HG03280 (cell line): ENCODE results near the gene CNIH1.
A peak's percentile ranks its signal among the peaks of the same experiment; 100 is the strongest.
"Not testable (repeated sequence)": the region's sequence is repeated elsewhere in the genome, so short reads cannot be mapped to it uniquely, and the experiment has no call there.

Source experiments
- ATAC-seq: cut with Tn5 transposase; IDR thresholded peaks from one replicate; pipeline ENCODE4 v1.9.1; 2021; ENCODE audit warnings: mild to moderate bottlenecking, moderate library complexity; ENCODE audit not compliant: unreplicated experiment

CNIH1 gene

DNA sequence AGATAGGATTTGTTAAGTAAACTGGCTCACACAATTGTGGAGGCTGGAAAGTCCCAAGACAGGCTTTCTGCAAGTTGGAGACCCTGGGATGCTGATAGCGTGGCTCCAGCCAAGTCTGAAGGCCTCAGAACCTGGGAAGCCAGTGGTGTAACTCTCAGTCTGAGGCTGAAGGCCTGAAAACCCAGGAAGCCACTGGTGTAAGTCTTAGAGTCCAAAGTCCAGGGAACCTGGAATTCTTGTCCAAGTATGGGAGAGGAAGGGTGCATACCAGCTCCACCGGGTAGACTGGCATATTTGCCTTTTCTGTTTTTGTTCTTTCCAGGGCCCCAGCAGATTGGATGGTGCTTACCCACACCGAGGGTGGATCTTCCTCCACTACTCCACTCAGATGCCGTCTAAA, 29.5 kb upstream of the CNIH1 start:
- ATAC-seq: no peak

DNA sequence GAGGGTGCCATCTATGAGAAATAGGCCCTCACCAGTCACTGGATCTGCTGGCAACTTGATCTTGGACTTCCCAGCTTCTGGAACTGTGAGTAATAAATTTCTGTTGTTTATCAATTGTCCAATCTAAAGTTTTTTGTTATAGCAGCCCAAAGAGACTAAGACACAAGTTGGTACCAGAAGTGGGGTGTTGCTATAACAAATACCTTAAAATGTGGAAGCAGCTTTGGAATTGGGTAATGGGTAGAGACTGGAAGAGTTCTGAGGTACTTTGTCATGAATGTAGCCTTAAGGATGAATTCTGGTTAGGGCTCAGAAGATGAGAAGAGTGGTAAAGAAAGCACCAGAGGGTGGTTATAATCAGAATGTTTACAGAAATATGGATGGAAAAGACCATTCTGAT, 26.1 kb upstream of the CNIH1 start:
- no peak for ATAC-seq

DNA sequence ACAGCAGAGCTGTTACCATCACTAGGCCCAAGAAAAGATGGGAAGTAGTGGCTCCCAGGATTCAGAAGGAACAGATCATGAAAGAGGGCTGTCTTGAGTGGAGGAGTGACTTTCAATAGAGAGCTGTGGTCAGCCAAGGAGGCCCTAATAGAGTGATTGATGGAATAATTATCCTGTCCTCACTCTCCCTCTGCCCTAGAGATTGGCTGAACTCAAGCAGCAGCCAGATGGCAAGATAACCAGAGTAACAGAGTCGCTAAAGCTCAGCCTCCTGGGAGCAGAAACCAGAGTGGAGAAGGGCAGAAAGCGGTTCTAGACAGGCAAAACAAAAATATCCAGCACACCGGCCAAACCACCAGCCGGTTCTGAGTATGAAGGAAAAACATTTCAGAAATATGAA, 24.5 kb upstream of the CNIH1 start:
- ATAC-seq: no peak

DNA sequence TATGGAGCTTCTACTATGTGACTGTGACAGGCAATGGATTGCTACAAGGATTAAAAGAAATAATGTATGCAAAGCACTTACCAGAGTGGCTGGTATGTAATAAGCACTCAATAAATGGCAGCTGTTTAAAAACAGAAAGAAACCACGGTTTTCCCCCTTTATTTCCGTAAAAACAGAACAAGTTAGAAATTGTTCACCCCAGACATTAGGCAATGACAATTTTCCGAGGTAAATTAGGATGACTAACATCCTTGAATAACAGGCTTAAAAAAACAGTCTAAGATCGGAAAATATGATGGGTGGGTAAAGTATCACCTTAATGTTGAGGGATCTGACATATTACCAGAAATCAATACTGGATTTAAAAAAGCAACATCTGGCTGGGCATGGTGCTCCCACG, 20.9 kb upstream of the CNIH1 start:
- ATAC-seq: no peak

DNA sequence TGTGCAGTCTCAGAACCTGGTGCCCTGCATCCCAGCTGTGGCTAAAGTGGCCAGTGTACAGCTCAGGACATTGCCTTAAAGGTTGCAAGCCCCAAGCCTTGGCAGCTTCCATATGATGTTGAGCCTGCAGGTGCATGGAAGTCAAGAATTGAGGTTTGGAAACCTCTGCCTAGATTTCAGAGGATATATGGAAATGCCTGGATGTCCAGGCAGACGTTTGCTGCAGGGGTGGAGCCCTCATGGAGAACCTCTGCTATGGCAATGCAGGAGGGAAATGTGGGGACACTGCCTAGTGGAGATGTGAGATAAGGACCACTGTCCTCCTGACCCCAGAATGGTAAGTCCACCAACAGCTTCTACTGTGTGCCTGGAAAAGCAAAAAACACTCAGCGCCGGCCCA, 17.9 kb upstream of the CNIH1 start:
- ATAC-seq: no peak

DNA sequence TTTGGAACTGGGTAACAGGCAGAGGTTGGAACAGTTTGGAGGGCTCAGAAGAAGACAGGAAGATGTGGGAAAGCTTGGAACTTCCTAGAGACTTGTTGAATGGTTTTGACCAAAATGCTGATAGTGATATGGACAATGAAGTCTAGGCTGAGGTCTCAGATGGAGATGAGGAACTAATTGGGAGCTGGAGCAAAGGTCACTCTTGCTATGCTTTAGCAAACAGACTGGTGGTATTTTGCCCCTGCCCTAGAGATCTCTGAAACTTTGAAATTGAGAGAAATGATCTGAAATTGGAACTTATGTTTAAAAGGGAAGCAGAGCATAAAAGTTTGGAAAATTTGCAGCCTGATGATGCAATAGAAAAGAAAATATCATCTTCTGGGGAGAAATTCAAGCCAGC, 17.4 kb upstream of the CNIH1 start:
- ATAC-seq: not testable (repeated sequence)

DNA sequence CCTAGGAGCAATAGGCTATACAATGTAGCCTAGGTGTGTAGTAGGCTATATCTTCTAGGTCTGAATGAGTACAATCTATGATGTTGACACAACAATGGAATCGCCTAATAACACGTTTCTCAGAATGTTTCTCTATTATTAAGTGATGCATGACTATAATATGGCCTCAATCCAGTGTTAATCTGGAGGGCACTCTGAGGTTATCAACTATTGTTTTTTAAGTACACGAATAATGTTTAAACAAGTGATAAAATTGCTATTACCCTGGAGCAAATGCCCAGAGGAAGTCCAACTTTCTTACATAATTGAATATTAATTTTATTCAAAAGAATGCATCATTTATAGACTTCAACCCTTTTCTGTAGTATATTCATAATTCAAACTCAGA, 16.4 kb upstream of the CNIH1 start:
- ATAC-seq: no peak

DNA sequence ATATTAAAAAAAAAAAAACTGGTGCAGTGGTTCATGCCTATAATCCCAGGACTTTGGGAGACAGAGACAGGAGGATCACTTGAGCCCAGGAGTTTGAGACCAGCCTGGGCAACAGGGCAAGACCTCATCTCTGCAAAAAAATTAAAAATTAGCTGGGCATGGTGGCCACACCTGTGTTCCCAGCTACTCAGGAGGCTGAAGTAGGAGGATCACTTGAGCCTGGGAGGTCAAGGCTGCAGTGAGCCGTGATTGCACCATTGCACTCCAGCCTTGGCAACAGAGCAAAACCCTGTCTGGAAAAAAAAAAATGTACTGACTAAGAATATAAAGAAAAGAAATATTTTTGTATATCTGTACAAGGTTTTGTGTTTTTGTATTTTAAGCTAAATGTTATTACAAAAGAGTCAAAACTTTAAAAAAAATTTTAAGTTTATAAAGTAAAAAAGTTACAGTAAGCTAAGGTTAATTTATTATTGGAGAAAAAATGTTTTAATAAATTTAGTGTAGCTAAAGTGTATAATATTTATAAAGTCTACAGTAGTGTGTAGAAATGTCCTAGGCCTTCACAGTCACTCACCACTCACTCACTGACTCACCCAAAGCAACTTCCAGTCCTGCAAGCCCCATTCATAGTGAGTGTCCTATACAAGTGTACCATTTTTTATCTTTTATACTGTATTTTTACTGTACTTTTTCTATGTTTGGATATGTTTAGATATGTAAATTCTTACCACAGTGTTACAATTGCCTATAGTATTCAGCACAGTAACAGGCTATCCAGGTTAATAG, 15.8 kb upstream of the CNIH1 start:
- not testable (repeated sequence) for ATAC-seq

DNA sequence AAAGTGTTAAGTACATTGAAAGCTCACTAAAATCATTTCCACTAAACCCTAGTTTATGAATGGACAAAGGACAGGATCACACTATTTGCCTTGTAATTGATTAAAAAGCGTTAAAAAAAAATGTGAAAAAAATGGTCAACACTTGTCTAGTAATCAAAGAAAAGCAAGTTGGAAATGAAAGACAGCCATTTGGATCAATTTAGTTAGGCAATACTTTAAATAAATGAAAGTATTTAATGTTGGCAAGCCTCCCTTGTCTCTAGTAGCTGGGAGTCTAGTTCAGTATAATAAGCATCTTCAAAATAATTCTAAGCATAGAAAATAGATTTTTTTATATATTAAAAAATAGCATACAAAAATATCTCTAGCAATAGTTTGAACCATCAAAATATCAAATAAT, 14.2 kb upstream of the CNIH1 start:
- no peak for ATAC-seq

DNA sequence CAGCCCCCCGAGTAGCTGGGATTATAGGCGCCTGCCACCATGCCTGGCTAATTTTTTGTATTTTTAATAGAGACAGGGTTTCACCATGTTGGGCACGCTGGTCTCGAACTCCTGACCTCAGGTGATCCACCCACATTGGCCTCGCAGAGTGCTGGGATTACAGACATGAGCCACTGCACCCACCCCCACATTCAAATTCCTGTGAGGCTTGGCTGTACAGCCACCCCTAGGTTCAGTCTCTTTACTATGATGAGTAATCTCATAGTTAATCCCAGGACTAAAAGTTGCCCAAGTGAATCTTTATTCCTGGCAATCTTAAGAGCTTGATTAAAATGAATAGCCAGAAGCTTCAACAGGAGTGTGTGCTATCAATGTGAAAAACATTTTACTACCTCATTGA, 12.8 kb upstream of the CNIH1 start:
- not testable (repeated sequence) for ATAC-seq

DNA sequence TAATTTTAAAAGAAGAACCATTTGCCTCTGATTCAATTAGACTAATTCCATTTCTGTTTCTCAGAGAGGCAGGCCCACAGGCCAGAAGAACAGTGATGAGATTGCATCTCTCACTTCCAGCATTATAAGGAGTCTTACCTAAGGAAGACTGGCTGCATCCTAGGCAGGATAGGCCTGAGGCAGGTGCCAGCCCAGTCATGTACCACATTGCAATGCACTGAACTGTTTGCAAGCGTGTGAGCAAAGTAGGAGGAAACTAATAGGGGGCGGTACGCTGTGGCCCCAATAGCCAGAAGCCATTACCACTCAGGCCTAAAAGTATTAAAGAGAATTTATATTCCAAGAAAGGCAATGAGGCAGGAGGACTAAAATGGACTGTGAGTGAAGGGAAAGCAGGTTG, 12.1 kb upstream of the CNIH1 start:
- ATAC-seq: no peak

DNA sequence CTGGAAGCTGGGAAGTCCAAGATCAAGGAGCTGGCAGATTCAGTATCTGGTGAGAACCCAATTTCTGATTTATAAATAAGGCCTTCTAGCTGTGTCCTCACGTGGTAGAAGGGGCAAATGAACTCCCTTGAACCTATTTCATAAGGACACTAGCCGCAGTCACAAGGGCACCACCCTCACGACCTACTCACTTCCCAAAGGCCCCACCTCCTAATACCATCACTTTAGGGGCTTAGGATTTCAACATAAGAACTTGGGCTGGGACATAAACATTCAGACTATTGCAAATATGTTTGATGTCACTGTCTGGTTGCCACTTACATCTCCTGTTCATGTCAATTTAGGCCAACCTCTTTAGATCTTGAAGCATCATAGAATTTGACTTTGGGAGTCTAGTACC, 10.8 kb upstream of the CNIH1 start:
- ATAC-seq: no peak

DNA sequence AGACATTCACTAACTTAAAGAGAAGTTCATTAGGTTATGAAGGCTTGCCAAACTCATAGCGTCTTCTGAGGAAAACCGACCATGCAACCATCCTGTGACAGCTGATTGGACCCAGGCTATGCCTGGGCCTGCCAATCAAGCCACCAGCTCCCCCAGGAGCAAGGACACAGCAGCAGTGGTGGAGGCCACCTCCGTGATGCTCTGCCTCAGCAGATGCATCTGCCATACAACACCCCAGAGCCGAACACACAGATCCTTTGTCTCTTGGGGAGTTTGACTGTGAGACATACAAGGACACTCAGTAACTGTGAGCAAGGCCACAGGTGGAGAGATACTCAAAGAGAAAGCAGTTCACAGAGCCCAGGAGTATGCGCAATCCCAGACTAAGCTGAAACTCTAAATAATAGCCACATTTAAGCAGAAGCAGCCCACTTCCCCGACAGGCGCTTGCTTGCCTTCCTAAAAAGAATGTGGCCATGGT, 10.0 kb upstream of the CNIH1 start:
- no peak for ATAC-seq

DNA sequence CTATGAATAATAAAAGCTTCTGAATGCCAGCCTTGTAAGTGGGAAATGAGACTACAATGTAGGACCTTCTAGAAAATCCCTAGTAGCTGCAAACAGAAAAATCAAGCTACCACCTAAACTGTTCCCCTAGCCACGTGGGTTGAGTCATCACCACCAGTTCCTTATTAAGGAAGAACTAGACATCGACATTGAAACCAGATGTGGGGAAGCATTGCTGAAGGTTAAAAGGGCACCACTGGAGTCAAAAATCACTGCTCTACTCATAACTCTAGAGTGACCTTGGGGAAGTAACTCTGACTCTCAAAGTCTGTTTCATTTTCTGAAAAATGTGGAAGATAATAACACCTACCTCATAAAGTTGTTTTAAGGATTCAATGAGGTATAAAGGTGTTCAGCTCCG, 9.4 kb upstream of the CNIH1 start:
- ATAC-seq: peak; percentile 62

DNA sequence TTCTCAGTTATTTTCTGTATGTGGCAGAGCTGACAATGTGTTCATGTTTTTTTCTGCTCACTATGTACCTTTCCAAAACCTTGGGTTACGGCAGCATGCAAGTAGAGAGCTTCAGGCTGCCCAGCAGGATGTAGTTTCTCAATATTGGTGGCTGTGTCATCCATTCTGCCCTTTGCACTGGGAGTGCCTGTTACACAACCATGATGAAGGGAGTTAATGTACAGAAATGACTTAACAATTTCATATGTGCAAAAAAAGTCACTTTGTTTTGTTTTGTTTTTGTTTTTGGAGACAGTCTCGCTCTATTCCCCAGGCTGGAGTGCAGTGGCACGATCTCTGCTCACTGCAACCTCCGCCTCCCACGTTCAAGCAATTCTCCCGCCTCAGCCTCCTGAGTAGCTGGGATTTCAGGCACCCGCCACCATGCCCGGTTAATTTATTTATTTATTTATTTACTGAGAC, 6.1 kb upstream of the CNIH1 start:
- ATAC-seq: no peak

DNA sequence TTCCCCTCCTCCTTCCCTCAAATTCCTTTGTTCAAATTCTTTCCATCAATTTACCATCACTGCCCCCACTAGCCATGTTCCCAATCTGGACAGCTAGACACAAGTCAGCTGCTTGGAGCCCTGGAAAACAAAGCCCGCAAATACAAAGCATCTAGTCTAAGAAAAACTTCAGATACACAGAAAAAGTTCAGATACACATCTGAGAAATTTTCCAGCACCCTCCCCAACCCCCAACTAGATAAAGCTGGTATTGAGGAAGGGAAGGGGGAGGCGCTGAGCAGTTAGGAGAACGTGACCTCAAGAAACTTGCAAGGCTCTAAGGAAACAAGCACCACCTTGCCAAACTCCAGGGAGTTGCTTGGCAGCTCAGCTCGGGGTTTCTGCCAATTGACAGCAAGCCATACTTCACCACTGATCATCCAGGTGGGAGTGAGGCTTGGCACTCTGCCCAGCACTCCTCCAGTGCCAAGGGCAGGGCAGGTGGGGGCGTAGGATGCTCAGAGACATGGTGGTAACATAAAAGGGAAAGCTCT, 5.1 kb upstream of the CNIH1 start:
- ATAC-seq: no peak

DNA sequence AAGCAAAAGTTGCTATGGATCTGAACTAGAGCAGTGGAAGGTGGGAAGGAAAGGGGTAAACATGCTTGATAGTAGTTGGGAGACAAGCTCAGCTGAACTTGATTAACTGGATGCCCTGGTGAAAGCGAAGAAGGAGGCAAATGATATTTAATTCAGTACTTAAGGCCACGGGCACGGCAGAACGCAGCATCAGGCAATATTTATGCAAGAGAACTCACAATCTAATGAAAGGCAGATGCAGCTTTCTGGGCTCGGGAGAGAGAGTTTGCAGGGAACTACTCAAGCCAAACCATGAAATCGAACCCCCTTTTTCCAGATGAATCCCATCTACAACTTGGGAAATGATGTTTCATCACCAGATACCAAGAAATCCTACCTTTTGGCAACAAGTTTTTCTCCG, 3.5 kb upstream of the CNIH1 start:
- ATAC-seq: no peak

DNA sequence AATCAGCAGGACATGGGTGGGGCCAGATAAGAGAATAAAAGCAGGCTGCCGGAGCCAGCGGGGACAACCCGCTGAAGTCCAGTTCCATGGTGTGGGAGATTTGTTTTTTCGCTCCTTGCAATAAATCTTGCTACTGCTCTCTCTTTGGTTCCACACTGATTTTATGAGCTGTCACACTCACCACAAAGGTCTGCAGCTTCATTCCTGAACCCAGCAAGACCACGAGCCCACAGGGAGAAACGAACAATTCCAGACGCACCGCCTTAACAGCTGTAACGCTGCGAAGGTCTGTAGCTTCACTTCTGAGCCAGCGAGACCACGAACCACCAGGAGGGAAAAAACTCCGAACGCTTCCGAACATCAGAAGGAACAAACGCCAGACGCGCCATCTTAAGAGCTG, 2.8 kb upstream of the CNIH1 start:
- no peak for ATAC-seq

DNA sequence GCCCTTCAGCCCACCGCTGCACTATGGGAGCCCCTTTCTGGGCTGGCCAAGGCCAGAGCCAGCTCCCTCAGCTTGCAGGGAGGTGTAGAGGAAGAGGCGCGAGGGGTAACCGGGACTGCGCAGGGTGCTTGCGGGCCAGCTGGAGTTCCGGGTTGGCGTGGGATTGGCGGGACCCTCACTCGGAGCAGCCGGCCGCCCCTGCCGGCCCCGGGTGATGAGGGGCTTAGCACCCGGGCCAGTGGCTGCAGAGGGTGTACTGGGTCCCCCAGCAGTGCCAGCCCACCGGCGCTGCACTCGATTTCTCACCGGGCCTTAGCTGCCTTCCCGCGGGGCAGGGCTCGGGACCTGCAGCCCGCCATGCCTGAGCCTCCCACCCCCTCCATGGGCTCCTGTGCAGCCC, 1.8 kb upstream of the CNIH1 start:
- not testable (repeated sequence) for ATAC-seq

DNA sequence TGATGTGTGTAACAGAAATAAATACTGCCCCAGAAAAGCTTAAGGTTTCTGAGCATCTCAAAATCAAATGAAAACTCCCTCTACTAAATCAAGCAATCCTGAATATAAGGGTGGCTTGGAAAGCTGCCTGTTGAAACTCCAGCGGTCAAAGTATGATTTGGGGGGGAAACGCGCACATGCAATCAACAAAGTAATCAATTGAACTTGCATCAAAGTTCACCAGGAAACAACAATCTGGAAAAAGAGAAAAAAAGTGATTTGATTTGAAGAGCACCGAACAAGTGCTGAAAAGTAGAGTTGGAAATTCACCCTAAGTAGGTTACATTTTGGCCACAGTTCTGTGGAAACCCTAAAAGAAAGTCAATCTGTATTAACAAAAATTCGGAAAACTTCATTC, 700 bp downstream of the CNIH1 start:
- ATAC-seq: no peak

DNA sequence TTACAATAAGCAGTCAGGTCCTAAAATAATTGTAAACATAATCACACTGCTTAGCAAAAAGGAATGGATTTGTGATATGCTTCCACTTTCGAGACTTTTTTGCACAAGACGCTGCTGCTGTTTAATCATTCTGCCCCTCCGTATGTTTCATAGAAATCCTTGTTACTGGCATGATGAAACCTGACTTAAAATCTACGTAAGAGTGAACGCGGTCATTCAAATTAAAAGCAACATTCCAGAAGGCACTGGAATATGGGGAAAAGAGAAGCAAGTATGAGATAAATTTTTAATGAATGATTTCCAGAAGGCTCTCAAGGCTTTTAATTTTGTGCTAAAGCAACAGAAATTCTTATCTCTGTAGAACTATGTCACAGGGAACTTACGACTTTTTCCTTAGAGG, 1.1 kb downstream of the CNIH1 start:
- no peak for ATAC-seq

DNA sequence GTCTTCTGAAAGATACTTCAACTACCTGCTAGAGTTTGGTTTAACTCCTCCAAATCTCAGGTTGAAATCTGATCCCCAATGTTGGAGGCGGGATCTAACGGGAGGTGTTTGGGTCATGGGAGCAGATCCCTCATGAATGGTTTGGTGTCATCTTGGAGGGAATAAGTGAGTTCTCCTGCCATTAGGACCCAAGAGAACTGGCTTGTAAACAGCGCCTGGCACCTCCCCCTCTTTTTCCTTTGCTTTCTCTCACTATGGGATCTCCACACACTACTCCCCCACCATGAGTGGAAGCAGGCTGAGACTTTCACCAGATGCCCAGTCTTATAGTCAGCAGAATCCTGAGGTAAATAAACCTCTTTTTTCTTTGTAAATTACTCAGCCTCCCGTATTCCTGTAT, 2.5 kb downstream of the CNIH1 start:
- ATAC-seq: no peak

DNA sequence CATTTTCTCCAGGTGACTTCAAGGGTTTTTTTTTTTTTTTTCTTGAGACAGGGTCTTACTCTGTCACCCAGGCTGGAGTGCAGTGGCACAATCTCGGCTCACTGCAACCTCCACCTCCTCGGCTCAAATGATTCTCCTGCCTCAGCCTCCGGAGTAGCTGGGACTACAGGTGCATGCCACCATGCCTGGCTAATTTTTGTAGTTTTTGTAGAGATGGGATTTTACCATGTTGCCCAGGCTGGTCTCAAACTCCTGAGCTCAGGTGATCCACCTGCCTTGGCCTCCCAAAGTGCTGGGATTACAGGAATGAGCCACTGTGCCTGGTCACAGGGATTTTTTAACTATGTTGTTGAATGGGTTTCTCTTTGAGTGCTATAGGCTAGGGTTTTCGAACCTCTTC, 3.2 kb downstream of the CNIH1 start:
- not testable (repeated sequence) for ATAC-seq
